Measurements from ENCODE around the gene ZNF865. TPM values are rescaled to one million over a fixed set of nuclear protein-coding genes. Genes with fewer than 3 reads are reported as not detected.

Gene ZNF865
- 0.61 and 0.65 TPM in 2 replicates for total RNA-seq

GRCh38 chr19:55605637-55606470, at the start of gene ZNF865:
Gene ZNF865 (plus strand): TSS chr19:55605647. CDS start chr19:55613619, 7,972 bp downstream.

GRCh38 chr19:55580628-55581144, 24.8 kb upstream of the ZNF865 start, which contains the start of gene ZNF579:
Gene ZNF579 (minus strand): TSS chr19:55580848. CDS start chr19:55579639, 1,209 bp downstream.

GRCh38 chr19:55599468-55599841, 6.0 kb upstream of the ZNF865 start, which contains the start of gene FIZ1:
Gene FIZ1 (minus strand): TSS chr19:55599517. CDS start chr19:55597865, 1,652 bp downstream.

GRCh38 chr19:55599842-55600661, 5.4 kb upstream of the ZNF865 start, which contains the start of gene ZNF524:
Gene ZNF524 (plus strand): TSS chr19:55600288. CDS start chr19:55602113, 1,825 bp downstream.

GRCh38 chr19:55624109-55625003, 18.9 kb downstream of the ZNF865 start, which contains the start of gene ZNF784:
Gene ZNF784 (minus strand): TSS chr19:55624566. CDS start chr19:55624561, 5 bp downstream.

GRCh38 chr19:55640577-55641425, 35.4 kb downstream of the ZNF865 start, which contains the start of gene ZNF580:
Gene ZNF580 (plus strand): TSS chr19:55641002. CDS start chr19:55642509, 1,507 bp downstream.

GRCh38 chr19:55643003-55643886, 37.8 kb downstream of the ZNF865 start, which contains the start of gene ZNF581:
Gene ZNF581 (plus strand): TSS chr19:55643649. CDS start chr19:55644572, 923 bp downstream.

GRCh38 chr19:55647732-55648584, 42.5 kb downstream of the ZNF865 start, which contains the start of gene CCDC106:
Gene CCDC106 (plus strand): TSS chr19:55648212. CDS start chr19:55649047, 835 bp downstream.

GRCh38 chr19:55654868-55655647, 49.6 kb downstream of the ZNF865 start, which contains the start of gene U2AF2:
Gene U2AF2 (plus strand): TSS chr19:55655035. CDS start chr19:55655105, 70 bp downstream.

Other genes with a start within 250 kb of the ZNF865 start
- not detected in 2 replicates for gene GARIN5B, start 242.4 kb upstream of the ZNF865 start, total RNA-seq
- 0.46 and 2.6 TPM in 2 replicates for gene IL11, start 235.2 kb upstream of the ZNF865 start, total RNA-seq
- gene TMEM190, start 228.8 kb upstream of the ZNF865 start, total RNA-seq, result not detected in 2 replicates
- gene TMEM238, start 221.4 kb upstream of the ZNF865 start, total RNA-seq, result 0.65 TPM in 1 of 2 replicates, not detected in the other
- gene RPL28, start 219.7 kb upstream of the ZNF865 start, total RNA-seq, result 112 and 274 TPM in 2 replicates
- 168 and 599 TPM in 2 replicates for gene UBE2S, start 197.9 kb upstream of the ZNF865 start, total RNA-seq
- gene SHISA7, start 162.3 kb upstream of the ZNF865 start, total RNA-seq, result not detected in 2 replicates
- 50.6 and 74.1 TPM in 2 replicates for gene ISOC2, start 144.0 kb upstream of the ZNF865 start, total RNA-seq
- gene C19orf85, start 140.9 kb upstream of the ZNF865 start, total RNA-seq, result not detected in 2 replicates
- gene ZNF628, start 129.0 kb upstream of the ZNF865 start, total RNA-seq, result 0.30 and 2.6 TPM in 2 replicates
- gene NAT14, start 120.5 kb upstream of the ZNF865 start, total RNA-seq, result 11.7 and 18.2 TPM in 2 replicates
- gene SSC5D, start 117.2 kb upstream of the ZNF865 start, total RNA-seq, result 0.32 and 2.3 TPM in 2 replicates
- gene SBK2, start 68.5 kb upstream of the ZNF865 start, total RNA-seq, result not detected in 2 replicates
- 0.32 TPM in 1 of 2 replicates, not detected in the other for gene SBK3, start 60.1 kb upstream of the ZNF865 start, total RNA-seq
- 3.2 TPM in 2 replicates for gene ZNF579, start 24.8 kb upstream of the ZNF865 start, total RNA-seq
- 1.8 and 2.6 TPM in 2 replicates for gene FIZ1, start 6.1 kb upstream of the ZNF865 start, total RNA-seq
- gene ZNF524, start 5.4 kb upstream of the ZNF865 start, total RNA-seq, result 7.8 and 10.3 TPM in 2 replicates
- gene ZNF784, start 18.9 kb downstream of the ZNF865 start, total RNA-seq, result 3.6 and 3.8 TPM in 2 replicates
- 1.9 and 2.7 TPM in 2 replicates for gene ZNF580, start 35.4 kb downstream of the ZNF865 start, total RNA-seq
- gene ZNF581, start 38.0 kb downstream of the ZNF865 start, total RNA-seq, result 16.1 and 21.4 TPM in 2 replicates
- gene CCDC106, start 42.6 kb downstream of the ZNF865 start, total RNA-seq, result 7.6 and 7.8 TPM in 2 replicates
- 87.7 and 143 TPM in 2 replicates for gene U2AF2, start 49.4 kb downstream of the ZNF865 start, total RNA-seq
- gene EPN1, start 69.6 kb downstream of the ZNF865 start, total RNA-seq, result 19.2 and 50.8 TPM in 2 replicates
- not detected in 2 replicates for gene NLRP9, start 132.8 kb downstream of the ZNF865 start, total RNA-seq
- under 0.01 TPM in 1 of 2 replicates, not detected in the other for gene RFPL4A, start 153.4 kb downstream of the ZNF865 start, total RNA-seq
- not detected in 2 replicates for gene RFPL4AL1, start 163.5 kb downstream of the ZNF865 start, total RNA-seq
- gene NLRP11, start 226.4 kb downstream of the ZNF865 start, total RNA-seq, result not detected in 2 replicates
- gene NLRP4, start 230.9 kb downstream of the ZNF865 start, total RNA-seq, result not detected in 2 replicates